C4-2B (cell line): ENCODE results near the gene OLA1.

Experiments
- H3K27ac ChIP-seq: fragments of 450-650 bp; 2 replicates; pipeline ENCODE4 v1.5.1; 2017
- CTCF ChIP-seq: fragments of 450-650 bp; conservative IDR thresholded peaks from 2 replicates; pipeline ENCODE4 v1.5.1; 2017; ENCODE audit warnings: mild to moderate bottlenecking
- ZFX ChIP-seq: fragments of 450-650 bp; IDR thresholded peaks from 2 replicates; pipeline ENCODE4 v1.6.1; 2017

The OLA1 gene

GRCh38 chr2:174166261-174166660 lies 82.1 kb downstream of the OLA1 start:
- TF ChIP-seq CTCF = no peak
- TF ChIP-seq ZFX = no peak
- H3K27ac ChIP-seq = no peak overlapping the region

GRCh38 chr2:174161490-174161889 lies 86.8 kb downstream of the OLA1 start:
- no peak overlapping the region for H3K27ac ChIP-seq
- TF ChIP-seq ZFX (no peak), CTCF (no peak)

- TF ChIP-seq ZFX (no peak), CTCF (peak; percentile 70)
- no peak overlapping the region for H3K27ac ChIP-seq
Observed at GRCh38 chr2:174158003-174158402, 90.3 kb downstream of the OLA1 start.

- peak overlapping the region; percentile 92 for H3K27ac ChIP-seq
- no peak for TF ChIP-seq ZFX
- TF ChIP-seq CTCF = no peak
Observed at GRCh38 chr2:174157053-174157452, 91.3 kb downstream of the OLA1 start.

GRCh38 chr2:174153757-174154680 lies 94.3 kb downstream of the OLA1 start:
- H3K27ac ChIP-seq = peak overlapping the region; percentile 29; the same call in 1 of the 2 replicates
- TF ChIP-seq CTCF = no peak
- no peak for TF ChIP-seq ZFX

GRCh38 chr2:174149530-174149929 lies 98.8 kb downstream of the OLA1 start:
- TF ChIP-seq ZFX (no peak), CTCF (no peak)
- H3K27ac ChIP-seq = no peak overlapping the region

- TF ChIP-seq ZFX (no peak), CTCF (no peak)
Observed at GRCh38 chr2:174148833-174149232, 99.5 kb downstream of the OLA1 start.

More at GRCh38 chr2:174148833-174149232, 99.5 kb downstream of the OLA1 start:
- H3K27ac ChIP-seq = no peak overlapping the region
